HG03280 (cell line): ENCODE results near the gene BHLHA15.
"Not testable (repeated sequence)": the region's sequence is repeated elsewhere in the genome, so short reads cannot be mapped to it uniquely, and the experiment has no call there.

Source experiments
- ATAC-seq: cut with Tn5 transposase; IDR thresholded peaks from one replicate; pipeline ENCODE4 v1.9.1; 2021; ENCODE audit warnings: mild to moderate bottlenecking, moderate library complexity; ENCODE audit not compliant: unreplicated experiment

BHLHA15 gene

DNA sequence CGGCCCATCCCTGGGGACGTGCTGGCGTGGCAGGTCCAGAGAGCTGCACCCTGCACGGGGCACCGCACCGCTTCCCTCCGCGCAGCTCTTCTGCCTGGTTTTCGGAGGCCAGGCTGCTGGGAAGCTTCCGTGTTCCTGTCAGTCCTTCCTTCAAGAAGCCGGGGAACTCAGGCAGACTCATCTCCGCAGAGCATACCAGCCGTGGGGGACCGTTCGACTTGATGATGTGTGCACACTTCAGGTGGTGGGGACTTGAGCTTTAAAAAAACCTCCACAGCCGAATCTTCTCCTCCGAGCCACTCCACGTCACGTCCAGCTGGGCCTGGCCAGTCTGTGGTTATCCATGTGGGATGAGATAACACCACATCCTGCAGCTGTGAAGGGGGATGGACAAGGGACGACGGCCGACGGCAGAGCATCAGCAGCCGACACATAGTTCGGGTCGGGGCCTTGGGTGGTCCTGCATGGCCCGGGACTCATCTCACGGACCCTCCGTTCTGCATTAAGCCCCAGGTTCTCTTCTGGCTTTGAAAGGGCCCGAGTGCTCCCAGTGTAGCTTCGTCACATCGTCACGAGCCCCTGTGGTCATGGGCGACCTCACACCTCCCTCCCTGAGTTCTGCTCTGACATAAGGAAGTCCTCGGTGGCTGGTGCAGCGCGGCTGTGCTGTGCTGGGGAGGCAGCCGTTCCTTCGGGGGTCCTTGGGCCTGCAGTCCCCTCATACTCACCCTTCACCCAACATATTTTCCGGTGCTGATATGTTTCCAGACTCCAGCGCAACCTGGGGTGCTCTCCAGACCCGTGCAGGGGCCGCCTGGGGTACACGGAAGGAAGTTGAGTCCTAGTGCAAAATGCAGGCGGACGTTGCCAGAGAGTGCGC, 4.5 kb upstream of the BHLHA15 start:
- no peak for ATAC-seq

GRCh38 chr7:98209166-98209920, 1.9 kb upstream of the BHLHA15 start:
- no peak for ATAC-seq

- no peak for ATAC-seq
These were observed 572 bp upstream of the BHLHA15 start for GRCh38 chr7:98210513-98211220.

DNA sequence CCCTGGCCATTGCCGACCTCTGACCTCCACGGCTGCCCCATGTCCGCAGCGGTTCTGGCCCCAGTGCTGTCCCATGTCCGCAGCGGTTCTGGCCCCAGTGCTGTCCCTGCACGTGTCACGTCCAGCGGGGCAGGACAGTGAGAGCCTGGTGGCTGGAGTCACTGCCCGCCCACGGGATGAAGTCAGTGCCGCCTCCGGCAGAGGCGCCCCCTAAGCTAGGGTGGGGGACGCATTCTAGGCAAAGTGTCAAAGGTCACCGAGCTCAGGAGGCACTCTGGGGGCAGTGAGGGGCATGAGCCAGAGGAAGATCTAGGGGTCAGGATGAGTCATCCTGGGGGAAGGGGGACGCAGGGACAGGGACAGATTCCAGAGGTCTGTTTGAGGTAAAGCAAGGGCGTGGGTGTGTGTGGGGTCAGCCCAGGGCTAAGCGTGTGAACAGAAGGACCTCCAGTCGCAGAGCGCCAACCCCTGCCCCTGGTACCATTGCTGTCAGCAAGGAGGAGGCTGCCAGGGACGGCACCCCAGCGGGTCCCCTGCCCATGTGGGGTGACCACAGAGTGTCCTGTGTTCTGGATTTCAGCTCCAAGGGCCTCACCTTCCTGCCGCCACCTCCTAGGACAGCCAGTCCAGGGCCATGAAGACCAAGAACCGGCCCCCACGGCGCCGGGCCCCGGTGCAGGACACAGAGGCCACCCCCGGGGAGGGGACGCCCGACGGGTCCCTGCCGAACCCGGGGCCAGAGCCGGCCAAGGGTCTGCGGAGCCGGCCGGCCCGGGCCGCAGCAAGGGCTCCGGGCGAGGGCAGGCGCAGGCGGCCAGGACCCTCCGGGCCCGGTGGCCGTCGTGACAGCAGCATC, 665 bp downstream of the BHLHA15 start:
- ATAC-seq: no peak

DNA sequence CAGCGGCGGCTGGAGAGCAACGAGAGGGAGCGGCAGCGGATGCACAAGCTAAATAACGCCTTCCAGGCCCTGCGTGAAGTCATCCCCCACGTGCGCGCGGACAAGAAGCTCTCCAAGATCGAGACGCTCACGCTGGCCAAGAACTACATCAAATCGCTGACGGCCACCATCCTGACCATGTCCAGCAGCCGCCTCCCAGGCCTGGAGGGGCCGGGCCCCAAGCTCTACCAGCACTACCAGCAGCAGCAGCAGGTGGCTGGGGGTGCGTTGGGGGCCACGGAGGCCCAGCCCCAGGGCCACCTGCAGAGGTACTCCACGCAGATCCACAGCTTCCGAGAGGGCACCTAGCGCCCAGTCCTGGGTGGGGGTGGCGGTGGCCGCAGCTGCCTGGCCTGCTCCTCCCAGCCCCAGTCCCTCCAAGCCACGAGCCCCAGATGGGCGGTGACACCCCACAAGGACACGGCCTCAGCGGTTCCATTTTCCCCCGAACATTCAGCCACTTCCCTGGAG, 1.3 kb downstream of the BHLHA15 start:
- no peak for ATAC-seq

DNA sequence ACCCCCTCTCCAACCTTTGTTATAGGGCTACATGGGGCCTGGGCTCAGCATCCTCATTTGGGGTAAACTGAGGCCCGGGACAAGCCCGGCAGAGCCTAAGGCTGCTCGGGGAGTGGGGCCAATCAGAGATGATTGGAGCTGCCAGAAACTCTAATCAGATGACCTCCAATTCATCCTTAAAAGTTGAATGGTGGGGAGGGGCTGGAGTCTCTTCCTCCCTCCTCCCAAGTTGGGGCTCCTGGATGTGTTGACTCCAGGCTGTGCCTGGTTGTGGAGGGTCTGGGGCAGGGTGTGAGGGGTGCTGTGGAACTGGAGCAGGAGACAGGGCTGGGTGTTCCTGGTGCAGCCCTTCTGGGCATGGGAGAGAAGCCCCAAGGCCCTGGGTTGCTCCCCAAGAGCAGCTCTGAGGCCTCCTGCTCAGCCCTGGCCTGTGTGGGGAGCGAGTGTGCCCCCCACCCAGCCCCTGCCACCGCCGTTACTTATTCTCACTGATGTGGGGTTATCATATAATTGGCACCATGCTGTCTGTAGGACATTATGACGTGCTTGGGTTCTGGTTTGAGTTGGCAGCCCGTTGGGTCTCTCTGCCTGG, 2.2 kb downstream of the BHLHA15 start:
- ATAC-seq: no peak

- no peak for ATAC-seq
These were observed 2.9 kb downstream of the BHLHA15 start for GRCh38 chr7:98213888-98214810.

- no peak for ATAC-seq
These were observed 3.6 kb downstream of the BHLHA15 start for GRCh38 chr7:98214811-98215321.

GRCh38 chr7:98215561-98216495, 4.6 kb downstream of the BHLHA15 start:
- ATAC-seq: no peak

- ATAC-seq: no peak
These were observed 5.8 kb downstream of the BHLHA15 start for GRCh38 chr7:98216941-98217622.

GRCh38 chr7:98217623-98218582, 6.7 kb downstream of the BHLHA15 start:
- no peak for ATAC-seq

DNA sequence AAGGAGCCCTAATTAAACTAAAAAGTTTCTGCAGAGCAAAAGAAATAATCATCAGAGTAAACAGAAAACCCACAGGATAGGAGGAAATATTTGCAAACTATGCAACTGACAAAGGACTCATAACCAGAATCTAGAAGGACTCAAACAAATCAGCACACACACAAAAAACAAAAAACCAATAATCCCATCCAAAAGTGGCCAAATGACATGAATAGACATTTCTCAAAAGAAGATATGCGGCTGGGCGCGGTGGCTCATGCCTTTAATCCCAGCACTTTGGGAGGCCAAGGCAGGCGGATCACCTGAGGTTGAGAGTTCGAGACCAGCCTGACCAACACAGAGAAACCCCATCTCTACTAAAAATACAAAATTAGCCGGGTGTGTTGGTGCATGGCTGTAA, 8.1 kb downstream of the BHLHA15 start:
- ATAC-seq: not testable (repeated sequence)

DNA sequence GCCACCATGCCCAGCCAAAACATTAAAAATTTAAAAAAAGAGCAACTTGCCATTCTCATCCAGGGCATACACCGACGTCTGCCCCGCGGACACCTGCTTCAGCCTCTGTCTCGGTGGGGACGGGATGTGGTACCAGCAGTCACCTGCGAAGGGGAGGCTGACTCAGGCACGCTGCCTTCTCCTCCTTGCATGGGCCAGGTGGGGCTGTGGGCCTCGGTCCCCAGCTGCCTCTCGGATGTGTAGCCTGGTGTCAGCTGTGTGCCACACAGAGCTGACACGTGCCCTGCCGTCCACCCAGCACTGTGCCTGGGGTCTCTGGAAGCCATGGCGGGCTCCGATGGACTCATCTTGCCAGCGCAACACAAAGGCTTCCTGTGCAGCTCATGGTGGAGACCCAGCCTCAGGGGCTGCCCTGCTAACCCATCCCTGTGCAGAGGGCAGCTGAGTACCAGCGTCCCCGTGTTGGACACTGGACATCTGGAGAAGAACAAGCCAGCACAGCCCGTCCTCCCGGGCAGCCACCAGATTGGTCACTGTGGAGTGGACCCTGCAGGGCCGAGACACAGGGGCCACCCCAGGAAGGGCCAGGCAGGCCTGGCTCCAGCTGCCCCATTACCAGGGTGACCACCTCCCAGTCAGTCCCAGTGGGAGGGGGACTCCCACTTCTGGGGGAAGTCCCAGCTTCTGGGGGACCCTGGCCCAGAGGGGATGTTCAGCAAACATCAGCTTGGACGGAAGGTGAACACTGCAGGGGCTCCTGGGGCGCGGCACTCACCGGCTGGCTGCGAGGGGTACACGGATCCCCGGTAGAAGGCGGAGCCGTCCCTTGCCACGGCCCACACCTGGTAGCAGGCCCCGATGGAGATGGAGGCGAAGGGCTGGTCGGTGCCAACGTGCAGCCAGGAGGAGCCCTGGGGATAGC, 10.6 kb downstream of the BHLHA15 start:
- ATAC-seq: no peak

GRCh38 chr7:98222533-98223195, 11.4 kb downstream of the BHLHA15 start:
- no peak for ATAC-seq
